ENCODE results near the gene LINC00237.

DNA sequence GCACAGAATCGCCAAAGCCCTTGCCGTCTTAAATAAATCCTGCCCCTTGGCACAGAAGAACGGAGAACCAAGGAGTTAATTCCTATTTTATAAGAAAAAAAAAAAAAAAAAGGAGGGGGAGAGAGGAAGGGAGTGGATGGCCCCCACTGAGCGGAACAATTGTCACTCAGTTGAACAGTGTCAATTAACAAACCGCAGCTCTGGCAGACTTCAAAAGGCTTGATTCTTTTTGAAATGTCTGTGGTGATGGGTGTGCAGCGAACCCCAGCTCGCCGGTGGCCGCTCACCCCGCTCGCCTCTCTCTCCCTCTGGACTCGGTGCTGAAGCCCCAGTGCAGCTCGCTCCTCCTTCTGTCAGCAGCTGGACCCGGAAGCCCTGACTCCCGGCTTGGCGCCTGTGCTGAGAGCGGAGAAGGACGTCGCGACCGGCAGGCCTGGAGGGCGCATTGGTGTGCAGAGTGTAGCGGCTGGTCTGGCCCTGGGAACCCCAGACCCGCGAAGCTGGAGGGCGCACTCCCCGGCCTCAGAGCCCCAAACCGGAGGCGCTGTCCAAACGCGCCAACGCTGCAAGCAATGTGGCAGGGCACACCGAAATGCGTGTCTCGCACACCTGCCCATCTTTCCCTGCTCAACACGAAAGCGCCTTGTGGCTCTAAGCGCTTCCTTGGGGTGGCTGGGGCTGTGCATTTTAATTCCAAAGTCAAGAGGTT, 3.4 kb downstream of the LINC00237 start:
- TF ChIP-seq, protein P1, sequence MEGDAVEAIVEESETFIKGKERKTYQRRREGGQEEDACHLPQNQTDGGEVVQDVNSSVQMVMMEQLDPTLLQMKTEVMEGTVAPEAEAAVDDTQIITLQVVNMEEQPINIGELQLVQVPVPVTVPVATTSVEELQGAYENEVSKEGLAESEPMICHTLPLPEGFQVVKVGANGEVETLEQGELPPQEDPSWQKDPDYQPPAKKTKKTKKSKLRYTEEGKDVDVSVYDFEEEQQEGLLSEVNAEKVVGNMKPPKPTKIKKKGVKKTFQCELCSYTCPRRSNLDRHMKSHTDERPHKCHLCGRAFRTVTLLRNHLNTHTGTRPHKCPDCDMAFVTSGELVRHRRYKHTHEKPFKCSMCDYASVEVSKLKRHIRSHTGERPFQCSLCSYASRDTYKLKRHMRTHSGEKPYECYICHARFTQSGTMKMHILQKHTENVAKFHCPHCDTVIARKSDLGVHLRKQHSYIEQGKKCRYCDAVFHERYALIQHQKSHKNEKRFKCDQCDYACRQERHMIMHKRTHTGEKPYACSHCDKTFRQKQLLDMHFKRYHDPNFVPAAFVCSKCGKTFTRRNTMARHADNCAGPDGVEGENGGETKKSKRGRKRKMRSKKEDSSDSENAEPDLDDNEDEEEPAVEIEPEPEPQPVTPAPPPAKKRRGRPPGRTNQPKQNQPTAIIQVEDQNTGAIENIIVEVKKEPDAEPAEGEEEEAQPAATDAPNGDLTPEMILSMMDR (IDR thresholded peaks at IDR 0.05): no peak
- TF ChIP-seq POLR2A (IDR thresholded peaks at IDR 0.05): no peak
